HK-2 (cell line): ENCODE measurements around the gene TUBB4A.

Source experiments
- DNase-seq: peaks from one replicate; pipeline ENCODE4 v3.0.0-alpha.2; 2018; ENCODE audit not compliant: unreplicated experiment

Gene TUBB4A

DNA sequence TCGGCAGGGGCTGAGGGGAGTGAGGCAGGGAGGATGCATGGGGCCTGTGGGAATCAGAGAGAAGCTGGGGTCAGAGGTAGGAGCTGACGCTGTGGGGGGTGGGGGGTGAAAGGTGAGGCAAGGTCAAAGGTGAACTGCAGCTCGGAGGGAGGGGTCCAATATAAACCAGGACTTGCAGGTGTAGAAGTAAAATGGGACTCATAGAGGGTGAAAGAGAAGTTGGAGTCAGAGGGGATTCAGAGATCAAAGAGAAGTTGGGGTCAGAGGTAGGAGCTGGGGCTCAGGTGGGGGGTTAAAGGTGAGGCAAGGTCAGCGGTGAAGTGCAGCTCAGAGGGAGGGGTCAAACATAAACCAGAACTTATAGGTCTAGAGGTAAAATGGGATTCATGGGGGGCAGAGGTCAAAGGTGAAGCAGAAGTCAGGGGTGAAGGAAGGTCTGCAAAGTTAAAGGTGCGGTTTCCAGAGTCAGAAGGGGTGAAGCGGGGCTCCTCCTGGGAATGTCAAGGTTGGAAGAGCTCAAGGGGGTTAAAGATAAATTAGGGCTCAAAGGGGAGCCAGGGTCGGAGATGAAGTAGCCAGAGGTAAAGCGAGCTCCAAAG is 7.6 kb downstream of the TUBB4A start:
- no peak for DNase-seq

DNA sequence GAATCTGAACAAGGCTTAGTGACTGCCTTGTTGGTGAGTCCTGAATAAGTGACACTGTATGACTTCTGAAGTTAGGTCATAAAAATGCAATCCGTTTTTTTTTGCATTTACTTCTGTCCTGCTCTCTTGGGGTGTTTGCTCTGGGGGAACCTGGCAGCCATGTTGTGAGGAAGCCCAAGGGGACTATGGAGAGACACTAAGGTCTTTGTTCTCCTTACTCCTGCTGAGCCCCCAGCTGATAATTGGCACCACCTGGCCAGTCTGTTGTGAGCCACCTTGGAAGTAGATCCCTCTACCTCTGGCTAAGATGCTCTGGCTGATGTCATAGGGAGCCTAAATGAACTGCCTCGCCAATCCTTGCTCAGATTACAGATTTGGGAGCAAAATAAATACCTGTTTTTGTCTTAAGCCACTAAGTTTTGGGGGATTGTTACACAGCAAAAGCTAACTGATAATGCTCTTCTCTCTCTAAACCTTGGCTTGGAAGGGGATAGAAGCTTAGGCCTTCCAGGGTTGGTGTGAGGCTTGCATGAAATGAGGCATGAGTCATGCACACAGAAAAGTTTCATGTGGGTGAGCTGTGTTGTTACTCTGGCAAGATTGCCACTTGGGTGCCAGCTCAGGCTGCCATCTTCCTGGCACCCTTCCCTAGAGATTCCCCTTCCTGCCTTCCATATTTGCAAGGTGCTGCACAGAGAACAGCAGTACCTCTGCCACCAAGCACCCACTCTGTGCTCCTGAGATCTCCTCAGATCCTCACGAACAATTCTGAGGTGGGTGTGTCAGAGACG is 10.1 kb downstream of the TUBB4A start:
- DNase-seq: no peak

DNA sequence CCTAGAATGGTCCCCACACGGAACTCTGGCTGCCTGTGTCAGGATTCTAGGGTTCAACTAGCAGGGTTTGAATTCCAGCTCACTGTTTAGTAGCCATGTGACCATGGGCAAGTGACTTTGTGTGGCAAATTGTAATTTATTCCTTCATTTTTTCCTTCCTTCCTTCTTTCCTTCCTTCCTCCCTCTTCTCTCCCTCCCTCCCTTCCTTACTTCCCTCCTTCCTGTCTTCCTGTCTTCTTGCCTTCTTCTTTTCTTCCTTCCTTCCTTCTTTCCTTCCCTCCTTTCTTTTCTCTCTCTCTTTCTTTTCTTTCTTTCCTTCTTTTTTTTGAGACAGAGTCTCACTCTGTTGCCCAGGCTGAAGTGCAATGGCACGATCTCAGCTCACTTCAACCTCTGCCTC is 12.0 kb downstream of the TUBB4A start:
- DNase-seq: no peak

DNA sequence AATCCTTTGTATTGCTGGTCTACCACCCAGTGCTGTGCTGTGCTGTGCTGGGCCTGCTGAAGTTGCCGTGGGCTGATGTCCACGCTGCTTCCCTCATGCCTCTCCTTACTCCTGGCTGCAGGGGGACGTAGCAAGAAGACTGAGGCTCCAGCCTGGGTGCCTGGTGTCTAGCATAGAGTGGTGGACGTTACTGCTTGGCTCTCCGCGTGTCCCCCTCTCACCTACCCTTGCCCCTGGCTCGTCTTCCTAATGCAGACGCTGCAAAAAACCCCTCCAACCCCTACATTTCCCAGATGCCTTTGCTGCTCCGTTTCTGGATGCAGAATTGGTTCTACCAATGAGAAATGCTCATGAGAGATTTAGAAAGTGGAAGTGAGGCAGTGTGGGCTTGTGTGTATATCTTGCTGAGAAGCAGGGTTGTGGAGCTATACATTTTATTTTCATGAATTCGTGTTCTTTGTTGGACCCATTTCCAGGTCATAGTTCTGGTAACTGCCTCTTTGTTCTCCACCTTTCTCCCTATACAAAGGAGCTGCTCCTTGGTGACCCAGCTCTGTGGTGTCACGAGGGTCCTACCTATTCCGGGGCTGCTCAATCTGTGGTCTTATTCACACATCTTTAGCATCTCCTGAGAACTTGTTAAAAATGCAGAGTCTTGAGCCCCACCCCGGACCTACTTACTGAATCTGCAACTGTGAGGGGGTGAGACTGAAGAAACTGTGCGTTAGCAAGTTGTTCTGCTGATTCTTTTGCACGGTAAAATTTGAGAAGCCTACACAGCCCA is 12.6 kb downstream of the TUBB4A start:
- DNase-seq: no peak

- DNase-seq: no peak
These were observed 17.3 kb downstream of the TUBB4A start for GRCh38 chr19:6484831-6485230.

DNA sequence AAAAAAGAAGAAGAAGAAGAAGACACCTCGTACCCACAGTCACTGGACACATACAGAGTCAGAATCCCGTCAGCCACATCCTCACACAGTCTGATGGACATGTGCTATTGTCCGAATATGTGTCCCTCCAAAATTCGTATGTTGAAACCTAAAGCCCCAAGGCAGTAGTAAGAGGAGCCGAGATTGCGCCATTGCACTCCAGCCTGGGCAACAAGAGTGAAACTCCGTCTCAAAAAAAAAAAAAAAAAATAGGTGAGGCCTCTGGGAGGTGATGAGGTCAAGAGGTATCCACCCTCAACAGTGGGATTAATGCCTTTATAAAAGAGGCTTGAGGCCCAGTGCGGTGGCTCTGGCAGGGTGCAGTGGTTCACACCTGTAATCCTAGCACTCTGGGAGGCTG is 17.9 kb downstream of the TUBB4A start:
- no peak for DNase-seq

- no peak for DNase-seq
These were observed 18.9 kb downstream of the TUBB4A start for GRCh38 chr19:6483235-6483634.

DNA sequence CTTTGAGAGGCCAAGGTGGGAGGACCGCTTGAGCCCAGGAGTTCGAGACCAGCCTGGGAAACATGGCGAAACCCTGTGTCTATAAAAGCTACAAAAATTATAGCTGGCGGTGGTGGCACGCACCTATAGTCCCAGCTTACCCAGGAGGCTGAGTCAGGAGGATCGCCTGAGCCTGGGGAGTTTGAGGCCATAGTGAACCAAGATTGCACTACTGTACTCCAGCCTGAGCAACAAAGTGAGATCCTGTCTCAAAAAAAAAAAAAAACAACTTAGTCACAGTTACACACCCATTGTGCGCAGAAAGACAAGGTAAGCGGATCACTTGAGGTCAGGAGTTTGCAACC is 19.8 kb downstream of the TUBB4A start:
- no peak for DNase-seq

DNA sequence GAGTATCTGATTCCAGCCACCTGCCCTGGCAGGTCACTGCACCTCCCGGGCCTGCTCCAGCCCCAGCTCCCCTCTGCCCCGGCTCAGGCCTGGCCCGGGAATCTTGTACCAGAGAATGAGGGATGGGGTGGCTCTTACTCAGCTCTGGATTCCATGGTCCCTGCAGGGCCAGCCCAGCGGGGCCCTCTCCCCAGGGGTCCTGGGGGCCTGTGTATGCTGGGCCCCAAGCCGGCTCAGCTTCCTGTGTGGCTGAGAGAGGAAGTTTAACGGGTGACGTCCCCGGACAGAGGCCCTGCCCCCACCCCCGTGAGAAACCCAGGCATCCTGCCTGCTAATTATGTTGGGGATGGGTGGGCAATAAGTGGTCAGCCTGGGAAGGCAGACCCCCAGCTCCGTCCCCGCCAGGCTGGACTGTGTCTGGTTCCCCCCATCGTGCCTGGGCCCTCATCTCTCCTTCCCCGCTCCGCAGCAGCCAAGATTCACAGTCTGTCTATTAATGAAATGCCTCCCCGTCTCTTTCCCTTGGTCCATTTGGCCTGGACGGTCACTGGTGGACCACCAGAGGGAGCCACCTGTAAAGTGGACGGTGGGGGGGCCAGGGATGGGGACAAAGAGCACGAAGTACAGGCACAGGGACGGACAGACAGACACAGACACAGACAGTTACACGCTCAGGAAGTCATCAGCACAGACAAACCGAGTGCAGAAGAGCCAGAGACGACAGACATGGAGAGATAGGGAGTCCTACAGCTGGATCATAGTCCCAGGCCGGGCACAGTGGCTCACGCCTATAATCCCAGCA is 20.4 kb downstream of the TUBB4A start, which contains the start of gene DENND1C:
TSS of gene DENND1C (minus strand) at position 247 of the 802 bp plus-strand sequence. CDS start at position 155, 92 bp downstream.
- no peak for DNase-seq

DNA sequence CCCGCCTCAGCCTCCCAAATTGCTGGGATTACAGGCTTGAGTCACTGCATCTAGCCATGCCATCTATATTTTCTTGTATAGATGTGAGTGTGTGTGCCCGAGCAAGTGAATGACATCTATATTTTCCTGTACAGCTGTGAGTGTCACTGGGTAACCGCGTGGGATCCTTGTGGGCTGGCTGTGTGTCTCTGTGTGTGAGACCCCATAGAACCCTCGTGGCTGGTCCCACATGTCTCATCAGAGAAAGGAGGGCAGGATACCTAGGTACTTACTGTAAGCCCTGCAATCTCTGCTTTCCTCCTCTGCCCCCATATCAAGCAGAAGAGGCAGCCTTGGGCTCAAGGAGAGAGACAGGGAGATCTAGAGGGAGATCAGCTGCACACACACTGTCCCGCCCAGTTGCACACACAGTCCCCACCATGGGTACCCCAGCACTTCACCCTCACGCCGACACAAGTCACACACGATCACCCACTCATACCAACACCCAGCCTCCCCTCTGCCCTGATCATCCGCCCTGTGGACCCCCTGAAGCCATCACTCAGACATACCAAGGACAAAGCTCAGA is 21.2 kb downstream of the TUBB4A start:
- no peak for DNase-seq

GRCh38 chr19:6479836-6480398 is 22.2 kb downstream of the TUBB4A start:
- DNase-seq: no peak

DNA sequence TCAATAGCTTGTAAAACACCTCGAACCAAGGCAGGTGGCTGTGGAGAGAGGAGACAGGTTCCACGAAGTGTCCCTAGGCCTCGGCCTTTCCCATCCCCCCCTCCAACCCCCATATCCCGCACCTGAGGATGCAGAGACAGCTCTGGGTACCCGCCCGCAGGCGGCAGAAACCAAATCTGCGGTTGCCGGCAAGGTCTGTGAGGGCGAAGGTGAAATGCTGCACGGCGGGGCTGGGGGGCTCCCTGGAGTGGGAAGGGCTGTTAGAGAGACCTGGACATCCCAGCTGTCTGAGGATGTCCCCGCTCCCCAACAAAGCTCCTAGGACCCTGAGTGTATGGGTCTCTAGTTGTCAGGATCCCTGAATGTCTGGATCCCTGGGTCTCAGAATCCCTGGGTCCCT is 23.3 kb downstream of the TUBB4A start:
- DNase-seq: no peak

DNA sequence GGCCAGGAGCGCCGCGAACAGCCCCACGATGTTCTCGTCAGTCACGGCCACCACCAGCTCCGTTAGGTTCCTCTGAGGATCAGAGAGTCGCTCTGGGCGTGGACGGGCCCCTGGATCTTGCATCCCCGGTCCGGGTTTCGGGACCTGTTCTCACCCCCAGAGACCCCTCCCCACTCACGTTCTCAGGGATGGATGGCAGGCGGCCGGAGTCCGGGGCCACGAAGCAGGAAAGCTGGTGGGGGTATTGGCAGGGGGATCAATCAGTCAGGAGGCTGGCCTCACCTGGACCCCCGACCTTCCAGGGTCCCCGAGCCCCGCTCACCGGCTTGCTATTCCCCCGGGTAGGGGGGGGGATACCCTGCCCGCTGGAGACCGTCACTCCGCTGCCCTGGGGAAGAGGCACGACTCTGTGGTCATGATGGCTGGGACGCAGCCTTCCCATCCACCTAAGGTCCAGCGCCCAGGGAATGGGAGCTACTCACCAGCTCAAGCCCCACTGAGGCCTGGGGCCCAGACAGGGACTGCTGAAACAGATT is 25.1 kb downstream of the TUBB4A start:
- no peak for DNase-seq

DNA sequence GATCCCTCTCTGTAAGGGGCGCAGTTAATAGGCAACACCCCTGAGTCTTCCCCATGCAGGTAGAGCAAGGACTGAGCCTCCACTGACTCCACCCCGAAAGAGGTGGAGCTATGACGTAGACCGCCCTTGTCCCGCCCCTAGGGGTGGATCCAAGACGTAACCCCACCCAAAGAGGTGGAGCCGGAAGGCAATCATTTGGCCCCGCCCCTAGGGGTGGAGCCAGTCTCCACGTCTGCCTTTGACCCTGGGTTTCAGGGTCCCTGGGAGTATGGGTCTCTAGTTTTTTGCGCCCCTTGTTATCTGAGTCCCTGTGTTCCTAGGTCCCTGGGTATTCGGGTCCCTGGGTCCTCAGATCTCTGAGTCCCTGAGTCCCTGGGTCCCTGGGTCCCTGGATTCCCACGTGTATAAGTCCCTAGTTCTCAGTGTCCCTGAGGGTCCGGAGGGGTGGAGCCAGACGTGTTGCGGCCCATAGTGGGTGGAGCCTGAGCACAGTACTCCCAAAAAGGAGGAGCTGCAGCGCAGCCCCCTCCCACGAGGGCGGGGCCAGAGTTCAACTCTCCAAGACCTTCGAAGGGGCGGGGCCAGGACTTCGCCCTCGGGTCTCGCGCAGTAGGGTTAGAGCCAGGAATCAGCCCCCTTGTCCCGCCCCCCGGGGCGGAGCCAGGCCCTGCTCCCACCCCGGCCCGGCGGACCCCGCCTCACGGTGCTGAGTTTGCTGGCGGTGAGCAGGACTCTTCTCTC is 25.8 kb downstream of the TUBB4A start:
- DNase-seq: peak; percentile 44

DNA sequence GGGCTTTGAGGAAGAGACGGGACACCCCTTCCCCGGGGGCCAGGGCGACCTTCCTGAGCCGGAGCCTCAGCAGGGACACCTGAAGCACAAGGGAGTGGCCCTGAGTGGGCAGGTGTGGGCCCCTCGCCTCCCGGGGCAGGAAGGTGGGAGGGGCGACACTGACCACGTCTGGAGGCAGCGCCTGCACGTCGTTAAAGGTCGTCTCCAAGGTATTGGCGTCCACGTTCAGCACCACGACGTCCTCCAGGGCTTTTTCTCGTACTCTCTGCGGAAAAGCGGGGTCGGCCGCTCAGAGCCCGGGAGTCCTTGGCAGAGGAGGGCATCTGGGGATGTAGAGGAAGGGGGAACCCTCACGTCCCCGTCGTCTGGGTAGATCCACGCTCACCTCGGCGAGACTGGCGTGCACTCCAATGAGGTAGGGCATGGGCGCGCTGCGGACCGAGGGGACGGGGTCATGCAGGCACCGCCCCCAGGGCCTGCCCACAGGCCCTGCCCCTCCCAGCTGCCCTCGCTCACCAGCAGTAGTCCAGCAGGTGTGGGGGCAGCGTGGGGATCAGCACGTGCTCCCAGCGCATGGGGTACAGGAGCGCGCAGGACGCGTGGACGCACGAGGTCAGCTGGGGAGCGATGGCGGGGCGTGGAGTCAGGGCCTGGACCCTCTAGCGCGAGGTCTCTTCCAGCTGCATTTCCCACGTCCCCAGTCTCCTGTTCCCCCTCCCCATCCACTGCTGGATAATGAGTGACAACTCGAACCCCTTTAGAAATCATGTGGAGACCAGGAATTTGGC is 26.6 kb downstream of the TUBB4A start:
- no peak for DNase-seq

- no peak for DNase-seq
These were observed 28.5 kb downstream of the TUBB4A start for GRCh38 chr19:6473647-6474046.

- no peak for DNase-seq
These were observed 29.4 kb downstream of the TUBB4A start for GRCh38 chr19:6472713-6473112.

DNA sequence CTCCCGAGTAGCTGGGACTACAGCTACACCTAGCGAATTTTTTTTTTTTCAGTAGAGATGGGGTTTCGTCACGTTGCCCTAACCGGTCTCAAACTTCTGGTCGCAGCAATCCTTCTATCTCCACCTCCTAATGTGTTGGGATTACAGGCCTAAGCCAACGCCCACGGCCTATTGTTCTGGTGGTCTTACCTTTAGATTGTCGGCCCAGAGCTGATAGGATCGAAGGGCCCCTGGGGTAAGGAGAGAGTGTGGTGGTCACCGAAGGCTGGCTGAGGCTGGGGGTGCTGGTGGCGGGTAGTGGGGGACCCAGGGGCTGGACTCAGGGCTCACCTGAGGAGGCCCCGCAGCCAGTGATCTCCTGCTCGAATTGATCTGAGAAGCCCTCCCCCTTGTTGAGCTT is 31.0 kb downstream of the TUBB4A start:
- DNase-seq: no peak

DNA sequence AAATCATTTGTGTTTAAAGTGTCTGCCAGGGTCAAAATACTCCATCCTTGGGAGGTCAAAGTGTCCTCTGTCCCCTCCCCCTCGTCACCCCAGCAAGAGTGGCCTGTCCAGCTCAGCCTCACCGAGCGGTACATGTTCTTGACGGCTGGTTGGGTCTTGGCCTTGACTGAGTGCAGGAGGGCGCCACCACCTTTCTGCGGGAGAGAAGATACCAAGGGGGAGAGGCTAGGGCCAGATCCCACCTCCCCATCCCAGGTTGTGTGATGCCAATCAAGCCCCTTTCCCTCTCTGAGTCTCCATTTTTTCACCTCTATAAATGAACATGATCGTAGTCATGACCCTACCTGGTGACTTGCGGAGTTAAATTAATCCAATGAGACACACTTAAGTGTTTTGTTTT is 31.9 kb downstream of the TUBB4A start:
- DNase-seq: no peak

- no peak for DNase-seq
These were observed 34.7 kb downstream of the TUBB4A start for GRCh38 chr19:6467384-6467783.
